ENCODE measurements around the gene NPW. TPM values are rescaled to one million over a fixed set of nuclear protein-coding genes. Genes with fewer than 3 reads are reported as not detected.

NPW gene
- total RNA-seq, 4 donors from 2014 or later, result 2.8 to 9.1 TPM; not detected in 2

DNA sequence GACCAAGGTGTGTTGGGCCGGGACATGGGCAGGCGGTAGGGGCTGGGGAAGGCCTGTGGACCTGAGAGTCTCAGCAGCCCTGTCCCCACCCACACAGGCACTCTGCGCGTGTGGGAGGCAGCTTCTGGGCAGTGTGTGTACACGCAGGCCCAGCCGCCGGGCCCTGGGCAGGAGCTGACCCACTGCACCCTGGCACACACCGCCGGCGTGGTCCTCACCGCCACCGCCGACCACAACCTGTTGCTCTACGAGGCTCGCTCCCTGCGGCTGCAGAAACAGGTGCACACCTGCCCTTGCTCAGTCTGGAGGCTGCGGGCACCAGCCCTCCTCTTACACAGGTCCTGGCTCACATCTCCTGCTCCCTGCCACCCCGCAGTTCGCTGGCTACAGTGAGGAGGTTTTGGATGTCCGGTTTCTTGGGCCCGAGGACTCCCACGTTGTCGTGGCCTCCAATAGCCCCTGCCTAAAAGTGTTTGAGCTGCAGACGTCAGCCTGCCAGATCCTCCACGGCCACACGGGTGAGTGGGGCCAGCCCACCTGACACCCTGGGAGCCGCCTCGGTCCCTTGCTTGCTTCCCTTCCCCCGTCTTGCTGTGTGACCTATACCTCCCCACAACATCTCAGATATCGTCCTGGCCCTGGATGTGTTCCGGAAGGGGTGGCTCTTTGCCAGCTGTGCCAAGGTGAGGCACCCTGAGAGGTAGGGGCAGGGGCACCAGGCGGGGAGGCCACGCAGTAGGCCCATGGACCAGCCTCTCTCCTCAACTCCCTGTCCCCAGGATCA, 44.0 kb upstream of the NPW start:
- Histone ChIP-seq H3K4me1 (peaks cover 3 to 38% (median 15%) of the 10 kb centered on the region in 4 donors), H3K4me3 (no peak overlapping the region), H3K27ac (no peak overlapping the region), H3K36me3 (peaks cover 0 to 47% (median 0%) of the 10 kb centered on the region in 3 donors), H3K27me3 (no peaks in the 10 kb centered on the region), H3K9me3 (no peaks in the 10 kb centered on the region)
- TF ChIP-seq, protein P1, sequence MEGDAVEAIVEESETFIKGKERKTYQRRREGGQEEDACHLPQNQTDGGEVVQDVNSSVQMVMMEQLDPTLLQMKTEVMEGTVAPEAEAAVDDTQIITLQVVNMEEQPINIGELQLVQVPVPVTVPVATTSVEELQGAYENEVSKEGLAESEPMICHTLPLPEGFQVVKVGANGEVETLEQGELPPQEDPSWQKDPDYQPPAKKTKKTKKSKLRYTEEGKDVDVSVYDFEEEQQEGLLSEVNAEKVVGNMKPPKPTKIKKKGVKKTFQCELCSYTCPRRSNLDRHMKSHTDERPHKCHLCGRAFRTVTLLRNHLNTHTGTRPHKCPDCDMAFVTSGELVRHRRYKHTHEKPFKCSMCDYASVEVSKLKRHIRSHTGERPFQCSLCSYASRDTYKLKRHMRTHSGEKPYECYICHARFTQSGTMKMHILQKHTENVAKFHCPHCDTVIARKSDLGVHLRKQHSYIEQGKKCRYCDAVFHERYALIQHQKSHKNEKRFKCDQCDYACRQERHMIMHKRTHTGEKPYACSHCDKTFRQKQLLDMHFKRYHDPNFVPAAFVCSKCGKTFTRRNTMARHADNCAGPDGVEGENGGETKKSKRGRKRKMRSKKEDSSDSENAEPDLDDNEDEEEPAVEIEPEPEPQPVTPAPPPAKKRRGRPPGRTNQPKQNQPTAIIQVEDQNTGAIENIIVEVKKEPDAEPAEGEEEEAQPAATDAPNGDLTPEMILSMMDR (IDR thresholded peaks at IDR 0.05), result no peak
- TF ChIP-seq POLR2A (IDR thresholded peaks at IDR 0.05), result no peak
- DNase-seq, result no peak

DNA sequence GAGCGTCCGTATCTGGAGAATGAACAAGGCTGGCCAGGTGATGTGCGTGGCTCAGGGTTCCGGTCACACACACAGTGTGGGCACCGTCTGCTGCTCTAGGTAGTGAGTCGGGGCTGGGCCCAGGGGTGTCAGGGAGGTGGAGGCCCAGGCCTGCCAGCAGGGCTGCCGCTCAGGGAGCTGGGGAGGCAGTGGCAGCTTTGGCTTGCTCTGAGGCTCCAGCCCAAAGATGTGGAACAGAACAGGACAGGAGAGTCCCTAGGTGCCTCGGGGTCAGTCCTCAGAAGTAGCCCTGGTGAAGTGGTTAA, 43.4 kb upstream of the NPW start:
- no peak for TF ChIP-seq POLR2A (IDR thresholded peaks at IDR 0.05)
- TF ChIP-seq, protein P1 (IDR thresholded peaks at IDR 0.05), result no peak
- H3K4me3 ChIP-seq, result no peak overlapping the region
- no peaks in the 10 kb centered on the region for H3K9me3 ChIP-seq
- peaks cover 3 to 38% (median 13%) of the 10 kb centered on the region in 4 donors for H3K4me1 ChIP-seq
- peaks cover 0 to 47% (median 0%) of the 10 kb centered on the region in 3 donors for H3K36me3 ChIP-seq
- no peak for DNase-seq
- no peaks in the 10 kb centered on the region for H3K27me3 ChIP-seq
- no peak overlapping the region for H3K27ac ChIP-seq

DNA sequence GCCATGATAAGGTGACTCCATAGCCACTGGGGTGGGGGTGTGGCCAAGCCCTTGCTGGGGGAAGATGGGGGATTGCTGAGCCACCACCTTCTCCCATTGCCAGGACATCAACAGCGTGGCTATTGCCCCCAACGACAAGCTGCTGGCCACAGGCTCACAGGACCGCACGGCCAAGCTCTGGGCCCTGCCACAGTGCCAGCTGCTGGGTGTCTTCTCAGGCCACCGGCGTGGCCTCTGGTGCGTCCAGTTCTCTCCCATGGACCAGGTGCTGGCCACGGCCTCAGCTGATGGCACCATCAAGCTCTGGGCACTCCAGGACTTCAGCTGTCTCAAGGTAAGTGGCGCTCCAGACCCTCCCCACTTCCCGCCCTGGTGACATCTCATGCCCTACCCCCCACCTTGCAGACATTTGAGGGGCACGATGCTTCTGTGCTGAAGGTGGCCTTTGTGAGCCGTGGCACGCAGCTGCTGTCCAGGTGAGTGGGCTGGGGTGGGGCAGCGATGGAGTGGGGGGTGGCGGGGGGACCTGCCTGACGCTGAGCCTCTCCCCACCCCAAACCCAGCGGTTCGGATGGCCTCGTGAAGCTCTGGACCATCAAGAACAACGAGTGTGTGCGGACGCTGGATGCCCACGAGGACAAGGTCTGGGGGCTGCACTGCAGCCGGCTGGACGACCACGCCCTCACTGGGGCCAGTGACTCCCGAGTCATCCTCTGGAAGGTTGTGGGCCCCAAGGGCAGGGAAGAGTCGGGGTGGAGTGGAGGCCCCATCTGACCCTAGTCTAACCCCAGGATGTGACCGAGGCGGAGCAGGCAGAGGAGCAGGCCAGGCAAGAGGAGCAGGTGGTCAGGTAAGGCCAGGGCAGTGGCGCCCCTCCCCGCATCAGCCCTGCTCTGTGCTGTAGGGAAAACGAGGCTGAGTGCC, 42.4 kb upstream of the NPW start:
- TF ChIP-seq POLR2A (IDR thresholded peaks at IDR 0.05), result no peak
- TF ChIP-seq, protein P1 (IDR thresholded peaks at IDR 0.05), result no peak
- Histone ChIP-seq H3K36me3 (peaks cover 0 to 47% (median 0%) of the 10 kb centered on the region in 3 donors), H3K27me3 (no peaks in the 10 kb centered on the region), H3K27ac (no peak overlapping the region), H3K4me1 (peaks cover 3 to 45% (median 11%) of the 10 kb centered on the region in 4 donors), H3K4me3 (no peak overlapping the region), H3K9me3 (no peaks in the 10 kb centered on the region)
- no peak for DNase-seq

DNA sequence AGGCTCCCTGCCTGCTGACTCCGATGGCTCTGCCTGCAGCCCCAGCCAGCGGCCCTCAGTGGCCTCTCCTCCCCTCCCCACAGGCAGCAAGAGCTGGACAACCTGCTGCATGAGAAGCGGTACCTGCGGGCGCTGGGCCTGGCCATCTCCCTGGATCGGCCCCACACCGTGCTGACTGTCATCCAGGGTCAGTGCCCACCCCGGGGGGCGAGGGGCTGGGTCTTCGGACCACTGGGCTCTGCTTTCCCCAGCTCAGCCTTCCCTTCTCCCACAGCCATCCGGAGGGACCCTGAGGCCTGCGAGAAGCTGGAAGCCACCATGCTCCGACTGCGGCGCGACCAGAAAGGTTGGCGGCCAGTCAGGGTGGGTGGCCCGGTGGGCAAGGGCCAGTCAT, 41.7 kb upstream of the NPW start:
- H3K36me3 ChIP-seq, result peaks cover 0 to 47% (median 0%) of the 10 kb centered on the region in 3 donors
- H3K4me1 ChIP-seq, result peaks cover under 1 to 46% (median 5%) of the 10 kb centered on the region in 4 donors
- no peak for DNase-seq
- TF ChIP-seq POLR2A (IDR thresholded peaks at IDR 0.05), result no peak
- TF ChIP-seq, protein P1 (IDR thresholded peaks at IDR 0.05), result no peak
- no peak overlapping the region for H3K27ac ChIP-seq
- H3K27me3 ChIP-seq, result no peaks in the 10 kb centered on the region
- no peaks in the 10 kb centered on the region for H3K9me3 ChIP-seq
- no peak overlapping the region for H3K4me3 ChIP-seq

DNA sequence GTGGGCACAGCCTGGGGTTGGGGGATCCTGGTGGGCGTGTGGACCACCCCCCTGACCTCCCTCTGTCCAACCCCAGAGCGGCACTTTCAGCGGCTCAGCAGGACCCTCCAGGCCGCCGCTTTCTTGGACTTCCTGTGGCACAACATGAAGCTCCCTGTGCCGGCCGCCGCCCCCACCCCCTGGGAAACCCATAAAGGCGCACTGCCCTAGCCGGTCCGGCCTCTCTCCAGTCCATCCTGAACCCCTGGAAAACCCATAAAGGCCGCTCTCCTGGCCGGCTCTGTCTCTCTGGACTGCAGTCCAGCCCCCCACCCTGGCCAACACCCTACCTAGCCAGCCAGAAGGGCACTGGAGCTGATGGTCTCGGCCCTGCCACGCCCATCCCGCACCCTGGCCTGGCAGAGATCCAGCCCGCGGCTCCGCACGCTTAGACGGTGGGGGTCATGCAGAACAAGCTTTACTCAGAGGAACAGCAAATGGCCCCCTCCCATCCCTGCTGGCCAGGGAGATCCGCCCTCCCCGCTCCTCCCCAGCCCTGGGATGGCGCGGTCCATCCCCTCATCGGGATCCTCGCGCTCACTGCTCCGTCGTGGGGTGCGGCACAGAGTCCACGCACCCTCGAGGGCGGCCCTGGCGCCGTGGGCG, 41.0 kb upstream of the NPW start:
- TF ChIP-seq, protein P1 (IDR thresholded peaks at IDR 0.05), result no peak
- no peak for TF ChIP-seq POLR2A (IDR thresholded peaks at IDR 0.05)
- peaks cover 0 to 46% (median 6%) of the 10 kb centered on the region in 4 donors for H3K4me1 ChIP-seq
- H3K36me3 ChIP-seq, result peaks cover 0 to 47% (median 0%) of the 10 kb centered on the region in 3 donors
- peak in 1 of 3 donors; percentile 57 for DNase-seq
- peak overlapping the region in 3 of 4 donors; percentile 77 to 88 (median 88) for H3K27ac ChIP-seq
- no peaks in the 10 kb centered on the region for H3K27me3 ChIP-seq
- H3K9me3 ChIP-seq, result no peaks in the 10 kb centered on the region
- H3K4me3 ChIP-seq, result peak overlapping the region in 3 of 4 donors; percentile 21 to 72 (median 61)

Data from Peyer's patch (tissue), 4 donors.